ENCODE results near the gene GNAQ.
"Not testable (repeated sequence)": the region's sequence is repeated elsewhere in the genome, so short reads cannot be mapped to it uniquely, and the experiment has no call there.

Gene GNAQ

DNA sequence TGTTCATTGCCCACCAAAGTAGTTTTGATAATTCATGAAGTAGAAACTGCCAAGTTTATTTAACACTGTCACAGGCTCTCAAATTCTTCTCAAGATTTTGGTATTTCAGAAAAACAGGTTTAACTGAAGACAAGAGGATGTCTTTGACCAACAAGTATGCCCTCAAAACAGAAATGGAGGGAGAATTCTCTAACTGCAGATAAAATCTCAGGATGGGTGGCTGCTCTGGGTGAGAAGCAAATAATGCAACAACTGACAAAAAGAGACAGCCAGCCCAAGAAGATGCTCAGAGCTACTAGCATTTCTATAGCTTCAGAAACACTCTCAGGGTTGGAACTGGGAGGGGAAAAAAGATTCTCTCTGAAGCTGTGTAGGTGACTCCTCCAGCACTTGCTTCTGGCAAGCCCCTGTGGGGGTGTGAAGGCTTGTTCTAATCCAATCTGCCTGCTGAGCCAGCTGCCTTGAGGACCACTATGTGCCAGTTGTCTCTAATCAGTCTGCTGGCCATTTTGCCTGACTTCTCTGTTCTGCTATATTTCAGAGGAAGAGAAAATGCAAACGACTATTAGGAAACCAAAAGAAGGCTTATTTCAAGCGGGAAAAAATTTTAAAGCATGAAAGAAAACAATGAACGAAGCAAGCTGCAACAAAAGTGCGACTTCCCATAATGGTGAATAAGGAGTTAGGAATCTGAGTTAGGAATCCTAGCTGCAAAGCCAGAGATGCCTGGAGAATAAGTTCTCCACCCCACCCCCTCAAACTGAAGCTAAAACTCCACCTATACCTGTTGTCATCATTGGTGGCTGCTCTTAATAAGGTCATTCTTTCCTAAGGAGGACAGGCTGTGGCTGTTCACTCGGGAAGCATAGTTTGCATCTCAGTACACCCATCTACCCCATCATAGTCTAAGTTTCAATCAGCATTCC, 147.5 kb downstream of the GNAQ start:
- TF ChIP-seq CTCF (IDR thresholded peaks at IDR 0.05; ENCODE audit: low read depth, low read length, missing control alignments): no peak
- no peak overlapping the region for H3K4me3 ChIP-seq (ENCODE audit: low read depth, low read length)
- no peak overlapping the region for H3K27ac ChIP-seq
- peak; percentile 20 for DNase-seq
- in situ Hi-C loops (cut with HindIII; ENCODE audit: low pct_ligation_motif_present, low sequenced_read_pairs): no loop called here
- H3K36me3 ChIP-seq (replicated peaks): no peaks in the 10 kb centered on the region
- no peaks in the 10 kb centered on the region for H3K27me3 ChIP-seq (replicated peaks)

- no peak for DNase-seq
- H3K36me3 ChIP-seq (replicated peaks): no peaks in the 10 kb centered on the region
- in situ Hi-C loops (cut with HindIII; ENCODE audit: low pct_ligation_motif_present, low sequenced_read_pairs): no loop called here
- no peak overlapping the region for H3K4me3 ChIP-seq (ENCODE audit: low read depth, low read length)
- no peaks in the 10 kb centered on the region for H3K27me3 ChIP-seq (replicated peaks)
- TF ChIP-seq CTCF (IDR thresholded peaks at IDR 0.05; ENCODE audit: low read depth, low read length, missing control alignments): no peak
- H3K27ac ChIP-seq: no peak overlapping the region
Measured at GRCh38 chr9:77883133-77883532, 148.5 kb downstream of the GNAQ start.

GRCh38 chr9:77882294-77882693, 149.3 kb downstream of the GNAQ start:
- H3K36me3 ChIP-seq (replicated peaks): no peaks in the 10 kb centered on the region
- TF ChIP-seq CTCF (IDR thresholded peaks at IDR 0.05; ENCODE audit: low read depth, low read length, missing control alignments): no peak
- no peak overlapping the region for H3K4me3 ChIP-seq (ENCODE audit: low read depth, low read length)
- H3K27me3 ChIP-seq (replicated peaks): no peaks in the 10 kb centered on the region
- DNase-seq: no peak
- in situ Hi-C loops (cut with HindIII; ENCODE audit: low pct_ligation_motif_present, low sequenced_read_pairs): no loop called here
- H3K27ac ChIP-seq: no peak overlapping the region

DNA sequence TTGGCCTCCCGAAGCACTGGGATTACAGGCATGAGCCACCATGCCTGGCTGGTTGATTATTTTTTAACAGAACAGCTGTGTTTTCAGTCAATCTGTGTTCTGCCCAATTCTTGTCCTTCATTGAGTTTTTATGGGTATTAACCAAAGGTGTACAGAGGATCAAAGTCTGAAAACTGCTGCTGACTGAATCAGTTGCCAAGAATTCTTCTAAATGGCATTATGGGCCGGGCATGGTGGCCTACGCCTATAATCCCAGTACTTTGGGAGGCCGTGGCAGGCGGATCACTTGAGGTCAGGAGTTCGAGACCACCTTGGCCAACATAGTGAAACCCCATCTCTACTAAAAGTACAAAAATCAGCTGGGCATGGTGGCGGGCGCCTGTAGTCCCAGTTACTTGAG, 150.0 kb downstream of the GNAQ start:
- DNase-seq; in situ Hi-C loops (cut with HindIII; ENCODE audit: low pct_ligation_motif_present, low sequenced_read_pairs); H3K27ac ChIP-seq; H3K4me3 ChIP-seq (ENCODE audit: low read depth, low read length); H3K27me3 ChIP-seq (replicated peaks); H3K36me3 ChIP-seq (replicated peaks): not testable (repeated sequence)

- H3K27me3 ChIP-seq (replicated peaks): no peaks in the 10 kb centered on the region
- H3K27ac ChIP-seq: no peak overlapping the region
- DNase-seq: no peak
- in situ Hi-C loops (cut with HindIII; ENCODE audit: low pct_ligation_motif_present, low sequenced_read_pairs): no loop called here
- H3K4me3 ChIP-seq (ENCODE audit: low read depth, low read length): no peak overlapping the region
- no peaks in the 10 kb centered on the region for H3K36me3 ChIP-seq (replicated peaks)
- no peak for TF ChIP-seq CTCF (IDR thresholded peaks at IDR 0.05; ENCODE audit: low read depth, low read length, missing control alignments)
Measured at GRCh38 chr9:77881111-77881510, 150.5 kb downstream of the GNAQ start.

- DNase-seq: peak; percentile 67
- no peak for TF ChIP-seq CTCF (IDR thresholded peaks at IDR 0.05; ENCODE audit: low read depth, low read length, missing control alignments)
- H3K27me3 ChIP-seq (replicated peaks): no peaks in the 10 kb centered on the region
- H3K4me3 ChIP-seq (ENCODE audit: low read depth, low read length): no peak overlapping the region
- H3K27ac ChIP-seq: no peak overlapping the region
- H3K36me3 ChIP-seq (replicated peaks): no peaks in the 10 kb centered on the region
- in situ Hi-C loops (cut with HindIII; ENCODE audit: low pct_ligation_motif_present, low sequenced_read_pairs): no loop called here
Measured at GRCh38 chr9:77879437-77879943, 152.1 kb downstream of the GNAQ start.

DNA sequence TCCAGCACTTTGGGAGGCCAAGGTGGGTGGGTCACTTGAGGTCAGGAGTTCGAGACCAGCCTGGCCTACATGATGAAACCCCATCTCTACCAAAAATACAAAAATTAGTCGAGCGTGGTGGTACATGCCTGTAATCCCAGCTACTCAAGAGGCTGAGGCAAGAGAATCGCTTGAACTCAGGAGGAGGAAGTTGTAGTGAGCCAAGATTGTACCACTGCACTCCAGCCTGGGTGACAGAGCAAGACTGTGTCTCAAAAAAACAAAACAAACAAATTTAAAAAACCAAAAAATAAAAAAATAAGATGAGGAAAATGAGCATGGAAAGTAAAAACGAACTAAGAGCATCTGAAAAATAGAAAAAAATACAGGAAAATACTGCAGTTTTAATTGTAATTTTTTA, 152.8 kb downstream of the GNAQ start:
- DNase-seq; H3K27ac ChIP-seq; in situ Hi-C loops (cut with HindIII; ENCODE audit: low pct_ligation_motif_present, low sequenced_read_pairs): not testable (repeated sequence)

More for the DNA sequence above, 152.8 kb downstream of the GNAQ start:
- not testable (repeated sequence) for H3K4me3 ChIP-seq (ENCODE audit: low read depth, low read length); H3K36me3 ChIP-seq (replicated peaks); H3K27me3 ChIP-seq (replicated peaks)
